GM19043 (cell line): ENCODE results near the gene GH1.

ENCODE experiments used
- ATAC-seq: cut with Tn5 transposase; IDR thresholded peaks from one replicate; pipeline ENCODE4 v1.9.1; 2021; ENCODE audit warnings: low read depth; ENCODE audit not compliant: unreplicated experiment

Gene GH1

DNA sequence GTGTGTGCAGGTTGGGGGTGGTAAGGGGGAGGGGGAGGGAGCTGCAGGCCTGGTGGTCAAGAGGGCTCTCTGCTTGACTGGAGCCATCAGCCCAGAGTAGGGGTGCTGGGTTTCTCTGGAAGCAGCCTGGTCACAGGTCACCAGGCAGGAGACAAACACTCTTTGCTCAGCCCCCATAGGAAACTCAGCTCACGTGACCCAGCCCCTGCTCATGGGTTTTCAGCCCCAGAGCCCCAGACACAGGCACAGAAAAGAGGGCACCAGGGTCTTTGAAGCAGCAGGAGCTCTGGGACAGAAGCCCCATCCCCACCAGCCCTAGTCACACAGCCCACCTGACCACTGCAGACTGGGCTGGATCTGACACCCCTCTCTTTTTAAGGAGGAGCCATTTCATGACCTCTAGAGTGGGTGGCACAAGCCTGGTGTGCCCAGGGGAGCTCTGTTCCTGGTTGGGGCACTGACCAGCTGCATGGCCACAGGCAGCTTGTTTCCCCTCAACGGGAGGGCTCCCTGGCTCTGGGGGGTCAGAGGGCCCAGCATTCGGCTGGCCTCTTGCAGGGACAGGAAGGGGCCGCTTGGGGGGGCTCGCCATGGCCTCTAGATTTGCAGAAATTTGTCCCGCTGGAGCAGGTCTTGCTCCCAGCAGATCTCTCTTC lies 27.3 kb upstream of the GH1 start:
- ATAC-seq: no peak

DNA sequence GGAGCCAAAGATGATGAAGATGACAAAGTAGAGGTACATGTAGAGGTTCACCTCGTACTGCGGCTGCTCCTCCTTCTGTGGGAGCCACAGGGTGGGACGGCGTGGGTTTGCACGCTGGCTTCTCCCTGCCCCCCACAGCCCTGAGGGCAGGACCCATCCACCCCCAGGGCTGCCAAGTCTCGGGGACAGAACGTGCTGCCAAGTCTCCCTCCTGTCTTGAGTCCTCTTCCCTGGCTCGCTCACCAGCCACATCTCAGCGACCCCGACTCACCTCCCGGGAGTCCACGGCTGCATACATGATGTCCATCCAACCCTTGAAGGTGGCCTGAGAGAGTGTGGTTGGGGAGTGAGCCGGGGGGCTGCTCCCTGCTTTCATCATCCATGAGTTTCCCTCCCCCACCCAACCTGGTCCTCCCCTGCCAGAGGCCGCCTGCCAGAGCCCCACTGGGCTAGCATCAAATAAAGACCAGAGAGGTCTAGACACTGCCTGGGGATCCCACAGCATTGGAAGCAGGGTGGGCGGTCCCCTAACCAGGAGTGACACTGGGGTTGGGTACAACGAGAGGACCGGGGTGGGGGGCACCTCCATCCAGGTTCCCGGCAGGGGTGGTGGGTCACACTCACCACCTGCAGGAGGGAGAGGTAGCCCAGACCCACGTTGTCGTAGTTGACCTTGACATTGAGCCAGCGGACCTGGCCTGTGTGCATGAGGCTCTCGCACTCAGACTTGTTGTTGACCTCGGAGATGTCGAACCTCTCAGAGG lies 26.3 kb upstream of the GH1 start:
- no peak for ATAC-seq

DNA sequence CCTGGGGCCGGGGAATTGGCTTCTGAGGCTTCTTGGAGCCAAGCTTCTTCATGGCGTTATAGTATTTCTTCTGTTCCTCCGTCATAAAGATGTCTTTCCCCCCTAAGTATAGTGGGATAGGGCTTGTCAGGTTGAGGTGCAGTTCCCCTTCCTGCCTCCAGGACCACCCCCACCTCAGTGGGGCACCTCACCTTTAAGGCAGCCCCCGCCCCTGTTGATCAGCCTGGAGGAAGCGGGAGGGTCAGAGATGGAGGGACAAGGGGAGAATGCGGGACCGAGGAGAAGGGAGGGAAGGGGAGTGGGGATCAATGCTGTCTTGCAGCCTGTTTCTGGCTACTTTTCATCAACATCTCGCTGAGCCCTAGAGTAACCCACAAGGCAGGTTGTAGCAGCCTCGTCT lies 25.1 kb upstream of the GH1 start:
- ATAC-seq: no peak

DNA sequence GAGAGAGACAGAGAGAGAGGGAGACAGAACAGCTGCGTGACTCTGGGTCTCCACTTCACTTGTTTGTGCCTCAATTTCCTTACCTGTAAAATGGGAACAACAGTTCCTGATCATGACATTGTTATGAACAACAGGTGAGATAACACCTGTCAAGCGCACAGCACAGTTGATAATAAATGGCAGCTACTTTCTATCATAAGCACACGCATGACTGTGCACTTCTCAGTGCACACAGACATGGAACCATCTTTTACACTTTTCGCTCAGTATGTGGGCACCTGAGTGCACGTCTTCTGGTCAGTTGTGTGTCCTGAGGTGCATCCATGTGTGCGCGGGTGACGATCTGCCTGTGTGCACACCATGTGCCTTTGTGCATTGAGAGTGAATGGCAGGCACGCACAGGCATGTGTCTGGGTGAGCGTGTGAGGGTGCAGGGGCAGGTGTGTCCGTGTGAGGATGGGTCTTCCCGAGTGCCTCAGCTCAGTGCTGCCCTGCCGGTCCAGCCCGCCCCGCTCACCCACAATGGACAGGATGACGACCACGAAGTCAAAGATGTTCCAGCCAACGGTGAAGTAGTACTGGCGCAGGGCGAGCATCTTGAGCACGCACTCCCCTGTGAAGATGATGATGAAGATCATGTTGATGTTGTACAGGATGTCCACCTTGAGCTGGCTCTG lies 23.8 kb upstream of the GH1 start:
- no peak for ATAC-seq

GRCh38 chr17:63941751-63942150 lies 23.1 kb upstream of the GH1 start:
- no peak for ATAC-seq

DNA sequence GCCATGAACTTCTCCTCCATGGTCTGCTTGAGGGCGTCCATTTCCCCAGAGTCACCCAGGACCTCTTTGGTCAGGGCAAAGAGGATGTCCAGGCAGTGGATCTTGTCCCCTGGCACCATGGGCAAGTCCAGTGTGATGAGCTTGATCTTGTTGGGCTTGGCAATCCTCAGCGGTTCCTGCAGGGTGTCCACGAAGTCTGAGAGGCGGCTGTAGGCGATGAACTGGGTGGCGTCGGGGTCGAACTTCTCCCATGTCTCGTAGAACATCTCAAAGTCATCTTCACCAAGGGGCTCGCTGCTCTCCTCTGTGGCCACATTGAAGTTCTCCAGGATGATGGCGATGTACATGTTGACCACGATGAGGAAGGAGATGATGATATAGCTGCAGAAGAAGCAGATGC lies 22.5 kb upstream of the GH1 start:
- ATAC-seq: no peak

DNA sequence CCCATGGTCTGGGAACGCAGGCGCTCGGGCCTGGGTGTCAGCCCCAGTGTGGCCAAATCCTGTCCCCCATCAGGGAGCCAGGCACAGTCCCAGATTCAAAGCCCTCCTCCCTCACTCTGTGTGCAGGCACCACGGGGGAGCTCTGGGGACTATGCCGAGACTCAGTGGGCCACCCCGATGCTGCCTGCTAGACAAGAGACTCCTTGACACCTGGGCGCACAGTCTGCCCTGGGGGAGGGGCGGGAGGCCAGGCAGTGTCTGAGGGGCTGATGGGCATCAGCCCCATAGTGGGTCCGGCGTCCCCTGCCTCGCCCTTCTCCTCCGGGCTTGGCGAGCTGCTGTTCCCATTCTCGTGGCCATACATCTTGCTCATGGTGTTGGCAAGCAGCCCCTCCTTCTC lies 21.9 kb upstream of the GH1 start:
- ATAC-seq: no peak

DNA sequence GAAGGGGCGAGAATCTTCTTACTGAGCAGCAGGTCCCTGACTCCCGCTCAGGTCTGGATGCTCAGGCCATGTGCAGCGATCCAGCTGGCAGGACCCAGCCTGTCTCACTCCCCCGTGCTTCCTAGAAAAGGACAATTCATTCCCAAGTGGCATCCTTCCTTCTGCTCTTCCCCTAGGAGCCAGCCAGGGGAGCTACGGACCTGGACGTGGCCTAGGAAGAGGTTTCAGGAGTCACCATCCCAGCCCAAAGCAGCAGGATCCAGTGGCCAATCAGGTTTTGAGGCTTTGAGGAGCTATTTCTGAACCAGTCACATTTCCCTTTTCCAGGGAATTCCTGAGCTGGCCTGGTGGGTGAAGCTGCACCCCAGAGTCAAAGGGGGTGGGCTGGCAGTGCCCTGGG lies 21.2 kb upstream of the GH1 start:
- no peak for ATAC-seq

- no peak for ATAC-seq
These were observed 20.8 kb upstream of the GH1 start for GRCh38 chr17:63939401-63939800.

DNA sequence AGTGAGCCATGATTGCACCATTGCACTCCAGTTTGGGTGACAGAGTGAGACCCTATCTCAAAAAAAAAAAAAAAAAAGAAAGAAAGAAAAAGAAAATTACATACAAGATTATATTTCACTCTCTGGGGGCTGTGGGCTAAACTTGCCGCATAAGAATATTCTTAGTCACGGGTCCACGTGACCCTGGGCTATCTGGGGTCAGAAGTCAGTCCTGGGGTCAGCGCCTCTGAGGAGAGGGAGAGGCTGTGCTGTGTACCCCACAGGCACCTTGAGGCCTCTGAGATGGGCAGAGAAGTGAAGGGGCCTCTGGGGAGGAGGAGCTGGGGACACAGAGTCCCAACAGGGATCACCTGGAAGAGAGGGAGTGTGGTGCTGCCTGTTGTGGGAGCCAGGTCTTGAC lies 19.3 kb upstream of the GH1 start:
- ATAC-seq: no peak

- no peak for ATAC-seq
These were observed 18.7 kb upstream of the GH1 start for GRCh38 chr17:63937319-63937718.

GRCh38 chr17:63934183-63935112 lies 15.8 kb upstream of the GH1 start:
- no peak for ATAC-seq

DNA sequence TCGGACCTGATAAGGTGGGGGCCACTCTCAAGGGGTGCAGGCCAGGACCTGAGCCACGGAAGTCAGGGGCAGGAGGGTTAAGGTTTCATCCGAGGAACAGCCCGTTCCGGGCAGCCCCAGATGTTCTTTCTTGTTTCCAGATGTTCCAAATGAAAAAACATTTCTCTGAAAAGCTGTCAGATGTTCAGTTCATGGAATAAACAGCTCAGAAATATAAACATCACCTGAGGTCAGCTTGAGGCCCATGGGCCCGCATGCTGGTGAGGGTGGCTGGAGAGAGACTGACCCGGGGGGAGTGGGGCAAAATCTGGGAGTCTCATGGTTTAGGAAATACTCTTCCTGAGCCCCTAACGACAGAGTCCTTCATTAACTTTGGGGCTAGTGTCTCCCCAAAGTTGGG lies 15.0 kb upstream of the GH1 start:
- ATAC-seq: no peak

DNA sequence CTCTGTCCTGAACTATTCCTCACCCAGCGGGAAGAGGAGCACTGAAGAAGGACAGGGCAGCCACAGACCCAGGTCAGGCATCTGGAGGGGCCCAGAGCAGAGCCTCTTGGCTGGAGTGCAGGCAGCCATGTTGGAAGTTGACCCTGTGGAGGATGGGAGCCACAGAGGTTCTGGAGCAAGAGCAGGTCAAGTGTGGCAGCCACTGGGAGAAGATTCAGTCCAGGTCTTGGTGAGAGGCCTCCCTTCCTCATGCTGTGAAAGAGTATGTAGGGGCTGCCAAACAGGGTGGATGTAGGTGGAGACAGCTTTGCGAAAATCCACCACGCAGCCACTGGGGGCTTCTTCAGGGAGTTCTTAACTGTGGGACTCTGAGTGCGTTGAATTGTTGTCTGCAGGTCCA lies 14.1 kb upstream of the GH1 start:
- no peak for ATAC-seq

DNA sequence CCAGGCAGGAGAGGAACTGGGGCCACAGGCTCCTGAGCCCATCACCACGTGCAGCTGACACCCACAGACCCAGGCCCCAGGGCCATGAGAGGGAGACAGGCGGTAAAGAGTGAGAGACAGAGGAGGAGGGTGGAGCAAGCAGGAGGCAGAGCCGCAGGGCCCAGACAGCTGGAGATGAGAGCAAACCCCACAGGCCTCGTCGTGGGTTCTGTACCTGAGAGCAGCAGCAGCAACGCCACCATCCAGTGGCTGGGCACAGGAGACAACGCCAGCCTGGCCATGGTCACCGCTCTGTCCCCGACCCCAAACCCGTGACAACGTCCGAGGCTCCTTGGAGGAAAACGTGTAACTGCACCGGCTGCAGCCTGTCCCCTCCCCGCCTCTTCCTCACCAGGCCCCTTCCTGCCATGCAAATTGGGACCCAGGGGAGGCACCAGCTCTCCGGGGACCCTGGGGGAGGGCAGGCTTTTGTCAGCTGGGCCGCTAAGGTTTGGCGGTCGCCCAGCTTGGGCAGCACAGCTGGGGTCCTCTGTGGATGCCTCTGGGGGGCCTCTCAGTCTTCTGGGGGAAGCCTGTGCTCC lies 13.4 kb upstream of the GH1 start, which contains the start of gene CD79B:
Gene CD79B (minus strand): TSS at position 351 of the 581 bp plus-strand sequence. CDS start 70 bp downstream, at position 281.
- ATAC-seq: peak; percentile 71

- ATAC-seq: no peak
These were observed 12.4 kb upstream of the GH1 start for GRCh38 chr17:63930951-63931575.

DNA sequence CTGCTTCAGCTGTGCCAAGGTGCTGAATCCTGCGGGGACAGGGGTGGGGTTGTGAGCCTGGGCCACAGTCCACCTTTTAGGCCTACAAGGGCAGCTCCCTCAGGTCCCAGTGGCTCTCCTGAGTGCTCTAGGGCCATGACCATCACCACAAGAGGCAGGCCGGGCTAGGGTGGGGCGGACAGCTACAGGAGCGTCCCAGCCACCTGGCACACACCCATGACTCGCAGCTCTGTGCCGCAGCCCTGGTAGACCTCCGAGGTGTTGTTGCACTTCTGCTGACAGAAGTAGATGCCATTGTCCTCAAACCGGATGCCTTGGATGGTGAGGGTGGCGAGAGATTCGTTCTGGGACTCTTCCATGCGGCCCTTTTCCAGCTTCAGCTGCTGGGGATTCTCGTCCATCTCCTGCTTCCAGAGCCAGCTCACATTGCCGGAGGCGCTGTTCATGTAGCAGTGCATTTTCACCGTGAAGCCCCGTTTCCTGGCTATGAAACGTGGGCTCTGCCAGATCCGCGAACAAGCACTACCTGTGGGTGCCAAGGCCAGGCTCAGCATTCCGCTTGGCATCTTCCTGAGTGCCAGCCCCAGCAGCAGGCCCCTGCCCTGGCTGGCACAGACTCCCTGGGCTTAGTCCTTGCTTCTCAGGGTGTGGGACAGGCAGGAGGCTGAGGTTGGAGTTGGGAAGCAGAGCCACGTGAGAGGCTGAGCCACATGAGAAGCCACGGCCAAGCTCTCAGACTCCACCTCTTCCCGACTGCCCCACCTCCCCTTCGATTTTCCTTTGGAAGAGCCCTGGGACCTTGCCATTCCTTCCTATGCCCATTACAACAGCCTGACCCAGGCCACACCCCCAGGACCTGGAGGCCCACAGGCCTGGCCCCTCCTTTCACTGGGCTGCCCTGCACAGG lies 11.5 kb upstream of the GH1 start:
- no peak for ATAC-seq

GRCh38 chr17:63928966-63929695 lies 10.5 kb upstream of the GH1 start:
- no peak for ATAC-seq
